ENCODE data around the gene PPARG. TPM values are rescaled to one million over a fixed set of nuclear protein-coding genes. Genes with fewer than 3 reads are reported as not detected.
A peak's percentile ranks its signal among the peaks of the same experiment; 100 is the strongest.

PPARG gene
- total and polyA plus RNA-seq, 2 experiments from 2014 or later, result 25.1 to 37.9 TPM

DNA sequence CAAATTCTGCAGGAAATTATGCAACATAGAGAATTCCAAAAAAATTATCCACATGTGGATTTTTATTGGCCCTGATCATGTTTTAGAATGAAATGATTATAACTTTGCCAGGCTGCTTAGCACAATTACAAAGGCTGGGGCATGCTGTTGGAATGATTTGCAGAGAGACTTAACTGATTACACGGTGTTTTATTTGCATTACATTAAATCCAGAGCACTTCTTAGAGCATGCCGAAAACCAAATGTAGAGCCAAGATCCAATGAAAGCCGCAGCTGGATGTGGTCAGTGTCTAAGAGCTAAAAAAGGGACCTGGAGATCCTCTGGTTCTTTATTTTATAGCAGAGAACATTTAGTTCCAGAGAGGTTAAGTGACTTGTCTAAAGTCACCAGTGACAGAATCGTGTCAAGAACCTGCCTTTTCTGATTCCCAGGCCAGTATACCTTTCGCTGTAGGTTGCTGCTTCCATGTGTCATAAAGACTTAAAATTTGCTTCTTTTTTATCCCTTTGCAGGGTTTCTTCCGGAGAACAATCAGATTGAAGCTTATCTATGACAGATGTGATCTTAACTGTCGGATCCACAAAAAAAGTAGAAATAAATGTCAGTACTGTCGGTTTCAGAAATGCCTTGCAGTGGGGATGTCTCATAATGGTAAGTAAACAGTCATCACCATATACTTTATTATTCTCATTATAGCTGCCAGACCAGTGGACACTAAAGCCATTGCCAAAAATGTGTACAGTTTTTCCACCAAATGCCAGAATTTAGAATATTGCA lies 103.4 kb downstream of the PPARG start:
- H3K4me2 ChIP-seq, result no peak overlapping the region
- H3K79me2 ChIP-seq, result no peaks in the 10 kb centered on the region
- H3K9me3 ChIP-seq (ENCODE audit: low read depth), result no peaks in the 10 kb centered on the region
- H3K36me3 ChIP-seq (replicated peaks; ENCODE audit: insufficient read depth, low read depth), result no peaks in the 10 kb centered on the region
- TF ChIP-seq EZH2phosphoT487 (IDR thresholded peaks at IDR 0.05; ENCODE audit: low read depth, severe bottlenecking, unreplicated experiment) (no peak), EZH2 (IDR thresholded peaks at IDR 0.05; ENCODE audit: borderline replicate concordance) (no peak)
- TF ChIP-seq, protein P1, sequence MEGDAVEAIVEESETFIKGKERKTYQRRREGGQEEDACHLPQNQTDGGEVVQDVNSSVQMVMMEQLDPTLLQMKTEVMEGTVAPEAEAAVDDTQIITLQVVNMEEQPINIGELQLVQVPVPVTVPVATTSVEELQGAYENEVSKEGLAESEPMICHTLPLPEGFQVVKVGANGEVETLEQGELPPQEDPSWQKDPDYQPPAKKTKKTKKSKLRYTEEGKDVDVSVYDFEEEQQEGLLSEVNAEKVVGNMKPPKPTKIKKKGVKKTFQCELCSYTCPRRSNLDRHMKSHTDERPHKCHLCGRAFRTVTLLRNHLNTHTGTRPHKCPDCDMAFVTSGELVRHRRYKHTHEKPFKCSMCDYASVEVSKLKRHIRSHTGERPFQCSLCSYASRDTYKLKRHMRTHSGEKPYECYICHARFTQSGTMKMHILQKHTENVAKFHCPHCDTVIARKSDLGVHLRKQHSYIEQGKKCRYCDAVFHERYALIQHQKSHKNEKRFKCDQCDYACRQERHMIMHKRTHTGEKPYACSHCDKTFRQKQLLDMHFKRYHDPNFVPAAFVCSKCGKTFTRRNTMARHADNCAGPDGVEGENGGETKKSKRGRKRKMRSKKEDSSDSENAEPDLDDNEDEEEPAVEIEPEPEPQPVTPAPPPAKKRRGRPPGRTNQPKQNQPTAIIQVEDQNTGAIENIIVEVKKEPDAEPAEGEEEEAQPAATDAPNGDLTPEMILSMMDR (IDR thresholded peaks at IDR 0.05; ENCODE audit: poor library complexity), result no peak
- H4K20me1 ChIP-seq (ENCODE audit: insufficient read depth, poor library complexity, severe bottlenecking), result no peaks in the 10 kb centered on the region
- H3K27ac ChIP-seq, result no peak overlapping the region
- H3K4me3 ChIP-seq, result no peak overlapping the region
- 76% methylated on average over 8 of the region's 8 CpGs for WGBS (ENCODE audit: low lambda C conversion rate, missing lambda C conversion rate)
- H3K27me3 ChIP-seq, result no peaks in the 10 kb centered on the region
- no peak overlapping the region for H2AFZ ChIP-seq
- no peaks in the 10 kb centered on the region for H3K9me2 ChIP-seq (replicated peaks; ENCODE audit: insufficient read depth)
- H3K4me1 ChIP-seq (ENCODE audit: insufficient read depth), result peaks cover 3% of the 10 kb centered on the region
- DNase-seq (ENCODE audit: low spot score), result no peak

GRCh38 chr3:12393894-12394293 lies 105.0 kb downstream of the PPARG start:
- no peaks in the 10 kb centered on the region for H3K79me2 ChIP-seq
- no peaks in the 10 kb centered on the region for H3K36me3 ChIP-seq (replicated peaks; ENCODE audit: insufficient read depth, low read depth)
- H3K4me3 ChIP-seq, result no peak overlapping the region
- H3K4me1 ChIP-seq (ENCODE audit: insufficient read depth), result peaks cover 3% of the 10 kb centered on the region
- no peak overlapping the region for H3K27ac ChIP-seq
- DNase-seq (ENCODE audit: low spot score), result peak; percentile 11
- H3K27me3 ChIP-seq, result no peaks in the 10 kb centered on the region
- H4K20me1 ChIP-seq (ENCODE audit: insufficient read depth, poor library complexity, severe bottlenecking), result no peaks in the 10 kb centered on the region
- H3K9me2 ChIP-seq (replicated peaks; ENCODE audit: insufficient read depth), result no peaks in the 10 kb centered on the region
- H2AFZ ChIP-seq, result no peak overlapping the region
- 68% methylated on average over 1 of the region's 1 CpG for WGBS (ENCODE audit: low lambda C conversion rate, missing lambda C conversion rate)
- no peak overlapping the region for H3K4me2 ChIP-seq
- TF ChIP-seq, protein P1 (IDR thresholded peaks at IDR 0.05; ENCODE audit: poor library complexity), result no peak
- TF ChIP-seq EZH2 (IDR thresholded peaks at IDR 0.05; ENCODE audit: borderline replicate concordance) (no peak), EZH2phosphoT487 (IDR thresholded peaks at IDR 0.05; ENCODE audit: low read depth, severe bottlenecking, unreplicated experiment) (no peak)
- no peaks in the 10 kb centered on the region for H3K9me3 ChIP-seq (ENCODE audit: low read depth)

- 87% methylated on average over 4 of the region's 4 CpGs for WGBS (ENCODE audit: low lambda C conversion rate, missing lambda C conversion rate)
- no peaks in the 10 kb centered on the region for H3K27me3 ChIP-seq
- H3K9me3 ChIP-seq (ENCODE audit: low read depth), result no peaks in the 10 kb centered on the region
- no peak overlapping the region for H3K27ac ChIP-seq
- H3K4me2 ChIP-seq, result no peak overlapping the region
- DNase-seq (ENCODE audit: low spot score), result no peak
- no peak overlapping the region for H3K4me3 ChIP-seq
- TF ChIP-seq, protein P1 (IDR thresholded peaks at IDR 0.05; ENCODE audit: poor library complexity), result no peak
- TF ChIP-seq EZH2 (IDR thresholded peaks at IDR 0.05; ENCODE audit: borderline replicate concordance) (no peak), EZH2phosphoT487 (IDR thresholded peaks at IDR 0.05; ENCODE audit: low read depth, severe bottlenecking, unreplicated experiment) (no peak)
- H3K9me2 ChIP-seq (replicated peaks; ENCODE audit: insufficient read depth), result no peaks in the 10 kb centered on the region
- no peak overlapping the region for H2AFZ ChIP-seq
- H4K20me1 ChIP-seq (ENCODE audit: insufficient read depth, poor library complexity, severe bottlenecking), result no peaks in the 10 kb centered on the region
- no peaks in the 10 kb centered on the region for H3K79me2 ChIP-seq
- H3K4me1 ChIP-seq (ENCODE audit: insufficient read depth), result peaks cover 3% of the 10 kb centered on the region
- no peaks in the 10 kb centered on the region for H3K36me3 ChIP-seq (replicated peaks; ENCODE audit: insufficient read depth, low read depth)
These were observed 105.8 kb downstream of the PPARG start for GRCh38 chr3:12394569-12395271.

All from hepatocyte (in vitro differentiated cells).